Epithelial cell of esophagus (primary cell): ENCODE results near the gene SNAP91.
A peak's percentile ranks its signal among the peaks of the same experiment; 100 is the strongest.

Experiments used
- DNase-seq: peaks from one replicate; pipeline ENCODE4 v3.0.0; 2010; ENCODE audit warnings: low read depth
- H3K4me3 ChIP-seq: 2 replicates; pipeline ENCODE4 v1.5.1; 2011; ENCODE audit warnings: mild to moderate bottlenecking, low read length, control low read depth
- TF ChIP-seq, protein P1 (sequence below): IDR thresholded peaks from 2 replicates; pipeline ENCODE4 v1.5.1; 2011; ENCODE audit warnings: low read depth, mild to moderate bottlenecking, low read length, control low read depth, inconsistent platforms; ENCODE audit not compliant: insufficient read depth; ENCODE audit errors: missing control alignments

Gene SNAP91

DNA sequence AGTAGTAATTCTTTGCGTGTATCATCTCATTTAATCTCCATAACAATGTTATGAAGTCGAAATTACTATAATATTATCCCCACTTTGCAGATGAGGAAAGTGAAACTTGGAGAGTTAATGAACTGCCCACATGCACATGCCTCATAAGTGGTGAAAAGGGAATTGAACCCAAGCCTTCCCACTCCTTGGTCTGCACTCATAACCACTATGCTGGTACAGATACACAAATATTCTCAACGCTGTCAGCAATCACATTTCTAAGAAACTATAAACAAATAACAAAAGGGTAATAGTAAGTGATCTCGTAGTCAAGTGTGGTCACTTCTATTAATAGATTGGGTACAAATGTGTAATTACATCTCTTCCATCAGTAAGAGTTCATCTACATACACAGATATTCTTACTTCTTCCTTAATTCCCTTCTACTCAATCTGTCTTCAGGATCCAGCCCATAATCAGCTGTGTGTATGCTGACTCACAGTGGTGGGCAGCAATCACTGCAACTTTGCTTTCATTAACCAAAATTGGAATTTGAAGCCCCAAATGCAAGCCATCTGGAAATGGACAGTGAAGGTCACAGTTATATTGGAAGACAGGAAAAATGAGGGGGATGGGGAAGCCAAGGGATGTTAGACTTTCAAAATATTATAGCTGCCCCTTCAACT, 190.0 kb downstream of the SNAP91 start:
- TF ChIP-seq, protein P1, sequence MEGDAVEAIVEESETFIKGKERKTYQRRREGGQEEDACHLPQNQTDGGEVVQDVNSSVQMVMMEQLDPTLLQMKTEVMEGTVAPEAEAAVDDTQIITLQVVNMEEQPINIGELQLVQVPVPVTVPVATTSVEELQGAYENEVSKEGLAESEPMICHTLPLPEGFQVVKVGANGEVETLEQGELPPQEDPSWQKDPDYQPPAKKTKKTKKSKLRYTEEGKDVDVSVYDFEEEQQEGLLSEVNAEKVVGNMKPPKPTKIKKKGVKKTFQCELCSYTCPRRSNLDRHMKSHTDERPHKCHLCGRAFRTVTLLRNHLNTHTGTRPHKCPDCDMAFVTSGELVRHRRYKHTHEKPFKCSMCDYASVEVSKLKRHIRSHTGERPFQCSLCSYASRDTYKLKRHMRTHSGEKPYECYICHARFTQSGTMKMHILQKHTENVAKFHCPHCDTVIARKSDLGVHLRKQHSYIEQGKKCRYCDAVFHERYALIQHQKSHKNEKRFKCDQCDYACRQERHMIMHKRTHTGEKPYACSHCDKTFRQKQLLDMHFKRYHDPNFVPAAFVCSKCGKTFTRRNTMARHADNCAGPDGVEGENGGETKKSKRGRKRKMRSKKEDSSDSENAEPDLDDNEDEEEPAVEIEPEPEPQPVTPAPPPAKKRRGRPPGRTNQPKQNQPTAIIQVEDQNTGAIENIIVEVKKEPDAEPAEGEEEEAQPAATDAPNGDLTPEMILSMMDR: no peak
- DNase-seq: no peak
- H3K4me3 ChIP-seq: no peak overlapping the region

- DNase-seq: peak; percentile 19
- TF ChIP-seq, protein P1: no peak
Measured at GRCh38 chr6:83517500-83517899, 191.4 kb downstream of the SNAP91 start.

DNA sequence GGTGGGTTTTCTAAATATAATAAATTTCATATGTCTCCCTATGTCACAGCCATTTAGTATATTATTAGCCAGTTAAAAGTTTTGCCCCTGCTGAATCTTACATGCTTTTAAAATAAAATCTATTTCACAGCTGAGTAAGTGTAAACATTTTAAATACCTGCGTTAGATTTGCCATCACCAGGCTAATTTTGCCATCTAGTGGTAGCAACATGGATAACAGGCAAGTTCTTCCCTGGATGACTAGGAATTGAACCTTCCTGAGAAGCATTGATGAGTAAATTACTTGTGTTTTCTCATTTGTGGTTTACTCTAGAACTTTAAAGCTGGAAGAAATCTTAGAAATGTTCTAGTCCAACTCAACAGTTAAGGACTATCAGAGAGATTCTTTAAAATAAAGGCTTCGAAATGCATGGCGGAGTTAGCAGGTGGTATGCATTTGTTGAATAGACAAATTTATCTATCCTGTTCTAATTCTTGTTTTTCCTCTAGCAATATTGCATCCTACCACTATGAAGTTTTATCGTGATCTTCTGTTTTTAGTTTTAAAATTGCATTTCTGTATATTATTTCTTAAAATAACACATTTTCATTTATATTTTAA, 193.9 kb downstream of the SNAP91 start:
- no peak overlapping the region for H3K4me3 ChIP-seq
- peak; percentile 79 for DNase-seq
- TF ChIP-seq, protein P1: peak; percentile 90

More at GRCh38 chr6:83517500-83517899, 191.4 kb downstream of the SNAP91 start:
- H3K4me3 ChIP-seq: no peak overlapping the region

DNA sequence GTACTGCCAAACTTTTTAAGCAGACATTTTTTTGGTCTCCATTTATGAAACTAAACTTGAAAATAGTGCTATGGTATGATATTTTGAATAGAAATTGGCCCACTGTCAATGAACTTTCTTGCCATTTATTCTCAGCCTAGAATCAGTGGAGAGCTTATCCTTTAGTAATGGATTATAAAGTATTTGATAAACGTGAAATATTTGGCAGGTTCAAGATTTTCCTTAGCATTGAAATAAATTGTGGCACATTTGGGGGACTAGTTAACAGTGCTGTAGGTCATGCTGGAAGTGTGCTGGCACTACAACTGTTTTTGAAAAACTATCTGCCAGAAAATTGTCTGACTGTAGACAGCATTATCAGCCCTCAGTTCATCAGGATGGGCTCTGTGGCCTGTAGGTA, 194.4 kb downstream of the SNAP91 start:
- DNase-seq: no peak
- TF ChIP-seq, protein P1: no peak
- no peak overlapping the region for H3K4me3 ChIP-seq

DNA sequence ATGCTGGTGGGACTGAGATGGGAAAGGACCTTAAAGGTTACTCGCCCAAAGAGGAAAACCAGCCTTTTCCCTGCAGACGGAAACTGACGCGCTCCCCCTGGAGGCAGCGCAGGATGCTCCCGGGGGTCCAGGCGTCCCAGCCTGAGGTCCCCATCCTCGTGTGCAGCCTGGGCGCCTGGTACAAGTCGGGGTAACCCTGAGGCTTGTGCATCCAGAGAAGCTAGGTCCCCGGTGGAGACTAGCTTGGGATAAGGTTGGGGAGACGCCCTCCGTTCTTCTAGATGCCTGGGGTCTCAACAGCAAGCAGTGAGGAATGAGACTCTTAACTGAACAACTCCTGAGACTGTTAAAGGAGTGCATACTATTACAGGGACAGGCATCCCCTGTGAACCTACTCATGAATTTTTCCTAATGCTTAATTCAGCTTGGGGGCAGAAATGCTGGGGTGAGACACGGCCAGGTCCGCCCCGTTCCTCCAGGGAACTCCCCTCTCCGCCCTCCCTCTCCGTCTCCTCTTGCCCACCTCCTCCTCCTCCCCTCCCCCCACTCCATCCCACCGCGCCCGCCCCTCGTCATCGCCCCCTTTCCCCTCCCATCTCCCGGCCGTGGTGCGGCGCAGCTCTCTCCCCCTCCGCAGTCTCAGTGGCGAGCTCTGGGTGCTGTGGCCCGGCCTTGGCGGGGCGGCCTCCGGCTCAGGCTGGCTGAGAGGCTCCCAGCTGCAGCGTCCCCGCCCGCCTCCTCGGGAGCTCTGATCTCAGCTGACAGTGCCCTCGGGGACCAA, 196.8 kb downstream of the SNAP91 start, which contains the start of gene PRSS35:
TSS of gene PRSS35 (plus strand) at position 634 of the 781 bp plus-strand sequence. CDS start 10,908 bp downstream, outside the sequence.
- peak within 1 kb of the TSS; percentile 44 for H3K4me3 ChIP-seq
- DNase-seq: peak; percentile 55
- TF ChIP-seq, protein P1: peak; percentile 87

- TF ChIP-seq, protein P1: no peak
- H3K4me3 ChIP-seq: no peak overlapping the region
- no peak for DNase-seq
Measured at GRCh38 chr6:83511266-83511665, 197.6 kb downstream of the SNAP91 start.
